ENCODE results near the gene NCLN.
"Not testable (repeated sequence)": the region's sequence is repeated elsewhere in the genome, so short reads cannot be mapped to it uniquely, and the experiment has no call there.

NCLN gene

GRCh38 chr19:3198901-3199700 is 13.4 kb downstream of the NCLN start:
- no peak for DNase-seq (ENCODE audit: low read depth)

GRCh38 chr19:3201072-3201700 is 15.5 kb downstream of the NCLN start:
- DNase-seq (ENCODE audit: low read depth), result no peak

- no peak for DNase-seq (ENCODE audit: low read depth)
These were observed 16.2 kb downstream of the NCLN start for GRCh38 chr19:3201911-3202310.

- no peak for DNase-seq (ENCODE audit: low read depth)
These were observed 16.6 kb downstream of the NCLN start for GRCh38 chr19:3202346-3202745.

- DNase-seq (ENCODE audit: low read depth), result not testable (repeated sequence)
These were observed 17.2 kb downstream of the NCLN start for GRCh38 chr19:3202895-3203294.

GRCh38 chr19:3203805-3204645 is 18.3 kb downstream of the NCLN start:
- DNase-seq (ENCODE audit: low read depth), result no peak

GRCh38 chr19:3204646-3205275 is 19.0 kb downstream of the NCLN start:
- DNase-seq (ENCODE audit: low read depth), result no peak

- no peak for DNase-seq (ENCODE audit: low read depth)
These were observed 20.7 kb downstream of the NCLN start for GRCh38 chr19:3206216-3206953.

GRCh38 chr19:3207461-3208242 is 21.9 kb downstream of the NCLN start:
- no peak for DNase-seq (ENCODE audit: low read depth)

GRCh38 chr19:3208317-3209207 is 22.8 kb downstream of the NCLN start:
- no peak for DNase-seq (ENCODE audit: low read depth)

- peak; percentile 40 for DNase-seq (ENCODE audit: low read depth)
These were observed 24.8 kb downstream of the NCLN start for GRCh38 chr19:3210347-3211017.

GRCh38 chr19:3211191-3211590 is 25.5 kb downstream of the NCLN start:
- DNase-seq (ENCODE audit: low read depth), result no peak

GRCh38 chr19:3213159-3213558 is 27.4 kb downstream of the NCLN start:
- DNase-seq (ENCODE audit: low read depth), result no peak

- DNase-seq (ENCODE audit: low read depth), result no peak
These were observed 31.1 kb downstream of the NCLN start for GRCh38 chr19:3216874-3217273.

GRCh38 chr19:3220576-3220975 is 34.8 kb downstream of the NCLN start:
- DNase-seq (ENCODE audit: low read depth), result no peak

GRCh38 chr19:3221576-3221975 is 35.8 kb downstream of the NCLN start:
- not testable (repeated sequence) for DNase-seq (ENCODE audit: low read depth)

GRCh38 chr19:3222709-3223108 is 37.0 kb downstream of the NCLN start:
- no peak for DNase-seq (ENCODE audit: low read depth)

- peak; percentile 41 for DNase-seq (ENCODE audit: low read depth)
These were observed 38.8 kb downstream of the NCLN start, which contains the start of gene CELF5 for GRCh38 chr19:3224346-3225168. Gene CELF5 (plus strand): TSS chr19:3224661. CDS start chr19:3224740, 79 bp downstream.
